ENCODE data around the gene C20orf202.

DNA sequence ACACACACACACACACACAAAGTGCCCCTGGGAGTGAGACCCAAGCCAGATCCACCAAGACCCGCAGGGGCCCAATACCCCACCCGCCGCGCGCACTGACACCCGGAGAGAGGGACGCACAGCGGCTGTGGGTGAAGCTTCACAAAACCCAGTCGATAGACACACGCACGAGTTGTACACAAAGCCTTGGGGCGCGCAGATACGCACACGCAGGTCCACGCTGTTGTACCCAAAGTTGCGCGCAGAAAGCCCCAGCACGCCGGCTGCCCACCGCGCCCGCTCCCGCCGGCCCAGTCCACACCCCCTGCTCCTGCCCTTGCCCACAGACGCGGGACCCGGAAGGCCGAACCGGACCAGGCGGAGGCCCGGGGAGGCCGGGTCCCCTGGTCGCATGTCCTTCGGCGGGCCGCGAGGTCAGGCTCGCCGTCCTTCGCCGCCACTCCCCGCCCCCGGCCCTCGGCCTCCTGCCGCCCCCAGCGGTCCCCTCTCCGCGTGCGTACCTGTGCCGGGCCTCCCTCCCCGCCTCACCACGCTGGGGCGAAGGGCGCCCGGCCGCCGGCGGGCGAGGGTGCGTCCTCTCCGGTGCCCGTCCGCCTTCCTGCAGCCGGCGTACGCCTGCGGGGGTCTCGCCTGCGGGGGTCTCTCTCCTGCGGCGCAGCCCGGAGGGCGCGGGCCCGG is 18.5 kb upstream of the C20orf202 start, which contains the start of gene TMEM74B:
- TF ChIP-seq, protein P1, sequence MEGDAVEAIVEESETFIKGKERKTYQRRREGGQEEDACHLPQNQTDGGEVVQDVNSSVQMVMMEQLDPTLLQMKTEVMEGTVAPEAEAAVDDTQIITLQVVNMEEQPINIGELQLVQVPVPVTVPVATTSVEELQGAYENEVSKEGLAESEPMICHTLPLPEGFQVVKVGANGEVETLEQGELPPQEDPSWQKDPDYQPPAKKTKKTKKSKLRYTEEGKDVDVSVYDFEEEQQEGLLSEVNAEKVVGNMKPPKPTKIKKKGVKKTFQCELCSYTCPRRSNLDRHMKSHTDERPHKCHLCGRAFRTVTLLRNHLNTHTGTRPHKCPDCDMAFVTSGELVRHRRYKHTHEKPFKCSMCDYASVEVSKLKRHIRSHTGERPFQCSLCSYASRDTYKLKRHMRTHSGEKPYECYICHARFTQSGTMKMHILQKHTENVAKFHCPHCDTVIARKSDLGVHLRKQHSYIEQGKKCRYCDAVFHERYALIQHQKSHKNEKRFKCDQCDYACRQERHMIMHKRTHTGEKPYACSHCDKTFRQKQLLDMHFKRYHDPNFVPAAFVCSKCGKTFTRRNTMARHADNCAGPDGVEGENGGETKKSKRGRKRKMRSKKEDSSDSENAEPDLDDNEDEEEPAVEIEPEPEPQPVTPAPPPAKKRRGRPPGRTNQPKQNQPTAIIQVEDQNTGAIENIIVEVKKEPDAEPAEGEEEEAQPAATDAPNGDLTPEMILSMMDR (IDR thresholded peaks at IDR 0.05; ENCODE audit: borderline replicate concordance, extremely low read depth, low read length, poor library complexity, severe bottlenecking) = no peak
- TF ChIP-seq EZH2 (IDR thresholded peaks at IDR 0.05; ENCODE audit: borderline replicate concordance, low read depth, low read length, severe bottlenecking) = no peak

Data from DND-41 (cell line).